22Rv1 (cell line): Measurements from ENCODE around the gene AK1.

ENCODE experiments used
- H3K27ac ChIP-seq: fragments of 450-650 bp; 2 replicates; pipeline ENCODE4 v1.5.1; 2017
- ZFX ChIP-seq: fragments of 450-650 bp; IDR thresholded peaks from 2 replicates; pipeline ENCODE4 v1.6.1; 2017; ENCODE audit warnings: antibody characterized with exemption, borderline replicate concordance
- TF ChIP-seq, protein P1 (sequence below): fragments of 450-650 bp; IDR thresholded peaks from 2 replicates; pipeline ENCODE4 v1.5.1; 2017; ENCODE audit warnings: mild to moderate bottlenecking

AK1 gene

DNA sequence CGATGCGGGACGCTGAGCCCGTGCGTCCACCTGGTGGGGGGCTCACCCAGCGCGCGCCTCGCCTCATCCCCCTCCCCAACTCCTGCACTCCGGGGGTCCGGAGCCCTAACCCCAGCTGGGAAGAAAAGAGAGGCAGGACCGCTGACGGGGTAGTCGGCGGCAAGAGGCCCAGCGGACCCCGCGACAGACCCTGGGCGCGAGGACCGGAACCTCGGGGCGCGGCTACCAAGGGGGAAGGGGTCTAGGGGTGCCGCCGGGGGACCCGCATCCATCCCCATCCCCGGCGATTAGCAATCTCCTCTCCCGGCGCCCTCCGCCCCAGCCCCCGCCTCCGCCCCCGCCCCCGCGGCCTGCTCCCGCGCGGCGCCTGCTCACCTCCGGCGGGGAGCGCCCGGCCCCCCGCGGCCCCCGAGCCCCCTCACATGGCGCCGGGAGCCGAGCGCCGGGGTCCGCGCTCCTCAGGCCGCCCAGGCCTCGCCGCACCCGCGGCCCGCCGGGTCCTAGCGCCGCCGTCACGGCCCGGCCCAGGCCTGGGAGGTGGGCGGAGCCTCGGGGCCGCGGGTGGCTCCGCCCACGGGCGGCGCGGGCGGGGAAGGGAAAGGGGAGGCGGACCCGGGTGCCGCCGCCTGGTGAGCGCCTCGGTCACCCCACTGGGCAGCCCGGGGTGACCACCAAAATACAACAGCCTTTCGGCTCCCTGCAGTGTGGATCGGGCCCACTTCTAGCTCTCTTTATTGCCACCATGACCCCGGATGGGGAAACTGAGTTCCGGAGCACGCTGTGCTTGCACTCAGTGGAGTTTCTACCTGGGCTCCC is 21.9 kb upstream of the AK1 start, which contains the start of gene ST6GALNAC6:
Gene ST6GALNAC6, minus strand, starts transcription at position 476 of the 816 bp plus-strand sequence. CDS start 1,622 bp downstream, outside the sequence.
- TF ChIP-seq, protein P1, sequence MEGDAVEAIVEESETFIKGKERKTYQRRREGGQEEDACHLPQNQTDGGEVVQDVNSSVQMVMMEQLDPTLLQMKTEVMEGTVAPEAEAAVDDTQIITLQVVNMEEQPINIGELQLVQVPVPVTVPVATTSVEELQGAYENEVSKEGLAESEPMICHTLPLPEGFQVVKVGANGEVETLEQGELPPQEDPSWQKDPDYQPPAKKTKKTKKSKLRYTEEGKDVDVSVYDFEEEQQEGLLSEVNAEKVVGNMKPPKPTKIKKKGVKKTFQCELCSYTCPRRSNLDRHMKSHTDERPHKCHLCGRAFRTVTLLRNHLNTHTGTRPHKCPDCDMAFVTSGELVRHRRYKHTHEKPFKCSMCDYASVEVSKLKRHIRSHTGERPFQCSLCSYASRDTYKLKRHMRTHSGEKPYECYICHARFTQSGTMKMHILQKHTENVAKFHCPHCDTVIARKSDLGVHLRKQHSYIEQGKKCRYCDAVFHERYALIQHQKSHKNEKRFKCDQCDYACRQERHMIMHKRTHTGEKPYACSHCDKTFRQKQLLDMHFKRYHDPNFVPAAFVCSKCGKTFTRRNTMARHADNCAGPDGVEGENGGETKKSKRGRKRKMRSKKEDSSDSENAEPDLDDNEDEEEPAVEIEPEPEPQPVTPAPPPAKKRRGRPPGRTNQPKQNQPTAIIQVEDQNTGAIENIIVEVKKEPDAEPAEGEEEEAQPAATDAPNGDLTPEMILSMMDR: no peak
- no peak for TF ChIP-seq ZFX
- peak within 1 kb of the TSS; percentile 65 for H3K27ac ChIP-seq

DNA sequence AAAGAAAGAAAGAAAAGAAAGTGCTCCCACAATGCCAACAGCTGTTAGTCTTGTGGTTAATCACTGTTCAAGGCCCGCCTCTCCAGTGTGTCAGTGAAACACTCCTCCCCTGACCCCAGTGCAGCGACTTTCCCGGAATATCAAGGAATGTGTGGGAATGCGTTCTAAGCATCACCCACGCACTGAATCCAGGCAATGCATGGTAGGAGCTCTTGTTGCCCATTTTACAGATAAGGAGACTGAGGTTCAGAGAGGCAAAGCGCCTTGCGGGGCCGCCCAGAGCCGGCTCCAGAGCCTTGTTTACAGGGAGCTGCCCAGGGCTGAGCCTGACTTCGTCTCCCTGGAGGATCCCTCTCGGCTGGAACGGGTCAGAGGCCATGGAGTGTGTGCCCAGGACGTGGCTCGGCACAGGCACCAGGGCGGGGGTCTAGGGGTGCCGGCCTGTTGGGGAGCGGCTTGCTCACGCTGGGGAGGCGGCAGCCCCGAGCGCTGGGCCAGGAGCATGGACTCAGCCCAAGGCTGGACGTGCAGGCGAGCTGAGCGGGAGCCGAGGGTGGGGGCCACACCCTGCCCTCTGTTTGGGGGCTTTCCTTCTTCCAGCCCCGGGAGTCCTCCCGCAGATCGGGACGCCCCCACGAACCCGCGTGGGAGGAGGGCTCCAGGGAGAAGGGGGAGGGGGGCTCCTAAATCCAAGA is 21.1 kb upstream of the AK1 start:
- H3K27ac ChIP-seq: peak overlapping the region; percentile 65
- TF ChIP-seq, protein P1: no peak
- no peak for TF ChIP-seq ZFX

DNA sequence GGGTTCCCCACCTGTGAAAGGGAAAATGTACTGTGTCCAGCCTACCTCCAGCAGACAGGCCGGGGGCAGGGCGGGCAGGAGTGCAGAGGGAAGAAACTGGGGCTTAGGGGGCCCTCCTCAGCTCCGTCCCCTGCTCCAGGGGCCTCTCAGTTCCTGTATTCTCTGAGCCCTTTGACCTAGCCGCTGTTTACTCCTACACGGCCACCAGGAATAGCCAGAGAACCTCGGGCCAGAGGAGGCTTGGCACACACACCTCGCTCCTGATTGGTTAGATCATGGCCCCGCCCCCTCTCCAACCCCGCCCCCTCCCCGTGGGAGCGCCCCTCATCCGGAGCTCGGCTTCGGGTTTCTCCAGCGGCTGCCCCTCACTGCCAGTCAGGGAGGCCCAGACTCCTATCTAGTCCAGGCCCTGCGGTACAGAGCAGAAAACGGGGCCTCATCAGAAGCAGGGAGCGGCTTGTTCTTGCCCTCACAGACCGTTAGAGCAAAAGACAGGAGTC is 19.8 kb upstream of the AK1 start:
- H3K27ac ChIP-seq: 0 out of 2 replicates have a peak overlapping the region, but pooled peaks have one; percentile 18
- TF ChIP-seq, protein P1: no peak
- TF ChIP-seq ZFX: no peak

DNA sequence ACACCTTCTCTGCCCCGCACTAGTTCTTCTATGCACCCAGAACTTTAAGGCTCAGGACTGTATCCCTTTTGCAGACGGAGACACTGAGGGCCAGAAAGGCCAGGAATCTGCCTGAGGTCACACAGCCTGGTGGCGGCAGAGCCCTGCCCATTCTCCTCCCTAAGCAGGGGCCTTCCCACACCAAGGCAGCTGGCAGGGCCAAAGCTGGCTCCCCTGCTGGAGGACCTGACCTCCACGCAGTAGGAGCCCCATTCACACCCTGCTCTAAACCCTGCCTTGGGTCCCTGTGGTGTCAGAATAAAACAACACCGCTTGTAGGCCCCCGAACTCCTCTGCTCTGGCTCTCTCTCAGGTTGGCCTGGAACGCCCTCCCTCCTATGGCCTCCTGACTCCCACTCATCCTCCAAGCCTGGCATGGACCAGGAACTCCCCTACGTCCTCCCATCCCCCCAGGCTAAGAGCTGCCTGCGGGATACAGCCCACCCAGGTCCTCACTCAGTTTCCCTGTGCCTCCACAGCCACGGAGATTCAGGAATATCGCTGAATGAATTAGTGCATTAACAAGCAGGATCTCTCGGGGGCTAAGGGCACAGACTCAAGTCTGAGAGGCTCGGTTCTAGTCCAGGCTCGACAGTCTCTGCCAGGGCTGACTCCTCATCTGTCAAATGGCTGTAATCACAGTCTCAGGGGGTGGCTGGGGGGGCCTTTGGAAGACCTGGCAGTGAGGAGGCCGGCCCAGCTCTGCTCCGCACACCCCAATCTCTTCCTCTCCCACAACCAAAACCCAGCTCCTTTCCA is 19.1 kb upstream of the AK1 start:
- TF ChIP-seq, protein P1: no peak
- TF ChIP-seq ZFX: no peak
- H3K27ac ChIP-seq: 0 out of 2 replicates have a peak overlapping the region, but pooled peaks have one; percentile 18

DNA sequence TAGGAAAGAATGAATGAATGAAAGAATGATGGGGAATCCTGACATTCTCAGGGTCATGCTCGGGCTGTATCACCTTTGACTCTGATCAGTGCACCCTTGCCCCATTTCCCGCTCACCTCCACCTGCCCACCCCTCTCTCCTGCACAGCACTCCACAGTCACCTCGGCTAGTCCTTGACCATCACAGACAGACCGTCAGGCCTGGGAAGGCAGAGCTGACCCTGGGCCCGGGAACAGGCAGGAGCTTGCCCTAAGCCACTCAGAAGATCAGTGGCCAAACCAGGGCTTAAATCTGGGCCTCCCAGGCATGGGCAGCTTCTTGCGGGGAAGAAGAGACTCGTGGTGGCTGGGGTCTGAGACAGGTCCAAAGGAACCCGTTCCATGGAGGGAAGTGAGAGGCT is 18.3 kb upstream of the AK1 start:
- TF ChIP-seq, protein P1: no peak
- TF ChIP-seq ZFX: no peak
- no peak overlapping the region for H3K27ac ChIP-seq

DNA sequence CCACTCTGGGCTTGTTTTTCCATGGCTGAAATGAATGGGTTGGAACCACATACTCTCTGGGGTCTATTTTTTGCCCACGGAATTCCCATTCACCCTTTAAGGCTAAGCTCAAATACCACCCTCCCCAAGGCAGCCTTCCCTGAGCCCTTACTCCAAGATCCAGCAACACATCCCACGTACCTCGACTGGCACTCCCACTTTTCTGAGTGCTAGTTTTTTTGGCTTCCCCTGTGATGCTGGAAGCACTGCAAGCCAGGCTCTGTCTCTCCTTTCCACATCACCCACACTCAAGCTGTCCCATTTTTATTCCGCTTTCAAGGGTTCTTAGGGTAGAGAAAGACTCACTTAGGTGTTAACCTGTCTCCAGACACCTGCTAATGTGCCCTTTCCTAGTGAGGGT is 15.9 kb upstream of the AK1 start:
- no peak overlapping the region for H3K27ac ChIP-seq
- TF ChIP-seq ZFX: no peak
- TF ChIP-seq, protein P1: no peak
